CD4-positive, CD25-positive, alpha-beta regulatory T cell (primary cell): ENCODE data around the gene MAP4K5. TPM values are rescaled to one million over a fixed set of nuclear protein-coding genes. Genes with fewer than 3 reads are reported as not detected.
"Not testable (repeated sequence)": the region's sequence is repeated elsewhere in the genome, so short reads cannot be mapped to it uniquely, and the experiment has no call there.

Experiments used
- ATAC-seq, 2 donors: fragments of 150-1000 bp; cut with Tn5 transposase; one replicate each; pipeline ENCODE4 v1.10.0; 2021; ENCODE audit warnings: low read depth in 2 of 2, moderate number of reproducible peaks in 2 of 2, moderate library complexity in 1 of 2
- DNase-seq, 3 donors: peaks; one replicate each; pipeline versions ENCODE4 v3.0.0 to v3.0.0-alpha.2; 2012 to 2022; ENCODE audit warnings: mixed read lengths in 1 of 3
- H3K27ac ChIP-seq: one replicate; pipeline ENCODE4 v1.7.0; 2013; ENCODE audit warnings: mild to moderate bottlenecking, low read length; ENCODE audit not compliant: insufficient read depth, poor library complexity, severe bottlenecking
- H3K27me3 ChIP-seq: one replicate; pipeline ENCODE4 v1.7.0; 2013; ENCODE audit warnings: low read length; ENCODE audit not compliant: control insufficient read depth, insufficient read depth
- H3K36me3 ChIP-seq: one replicate; pipeline ENCODE4 v1.7.0; 2013; ENCODE audit warnings: mild to moderate bottlenecking, low read length, moderate library complexity; ENCODE audit not compliant: control insufficient read depth, insufficient read depth
- H3K4me1 ChIP-seq: 2 replicates; pipeline ENCODE4 v1.7.0; 2013; ENCODE audit warnings: mild to moderate bottlenecking, low read length; ENCODE audit not compliant: insufficient read depth, control insufficient read depth, poor library complexity, severe bottlenecking
- H3K4me3 ChIP-seq: one replicate; pipeline ENCODE4 v1.7.0; 2013; ENCODE audit warnings: low read depth, mild to moderate bottlenecking, low read length, moderate library complexity
- H3K9me3 ChIP-seq, 2 experiments: 1 replicate in 1 of 2; 2 replicates in 1 of 2; pipeline ENCODE4 v1.7.0; 2013; ENCODE audit warnings: low read length in 2 of 2, mild to moderate bottlenecking in 1 of 2, moderate library complexity in 1 of 2; ENCODE audit not compliant: control insufficient read depth in 2 of 2
- H3K27ac Mint-ChIP-seq, 3 donors: one replicate each; pipeline ENCODE4 v1.8.0; 2020 to 2022; ENCODE audit warnings: mild to moderate bottlenecking in 3 of 3, mixed read lengths in 3 of 3, moderate library complexity in 2 of 3
- H3K27me3 Mint-ChIP-seq: one replicate; pipeline ENCODE4 v1.8.0; 2022; ENCODE audit warnings: mild to moderate bottlenecking, mixed read lengths
- H3K36me3 Mint-ChIP-seq: one replicate; pipeline ENCODE4 v1.8.0; 2020; ENCODE audit warnings: mixed read lengths
- H3K4me1 Mint-ChIP-seq, 4 donors: one replicate each; pipeline ENCODE4 v1.8.0; 2020 to 2022; ENCODE audit warnings: mixed read lengths in 4 of 4, mild to moderate bottlenecking in 1 of 4
- H3K4me3 Mint-ChIP-seq, 4 donors: one replicate each; pipeline ENCODE4 v1.8.0; 2020 to 2022; ENCODE audit warnings: mild to moderate bottlenecking in 4 of 4, mixed read lengths in 4 of 4, moderate library complexity in 3 of 4
- H3K9me3 Mint-ChIP-seq, 7 donors: one replicate each; pipeline ENCODE4 v1.8.0; 2020 to 2022; ENCODE audit warnings: mixed read lengths in 7 of 7, mild to moderate bottlenecking in 3 of 7, moderate library complexity in 2 of 7
- polyA plus RNA-seq, 4 donors: library from polyadenylated mRNA; unstranded; fragments of 300-500 nt; fragmentation: Illumina TruSeq; gene quantifications; one replicate each; pipeline ENCODE4 v1.2.3, GENCODE V29; 2021
- total RNA-seq: library from RNA; stranded (reverse); gene quantifications from one replicate; pipeline ENCODE4 v1.2.3, GENCODE V29; 2022

The MAP4K5 gene
- total and polyA plus RNA-seq, 5 donors from 2014 or later = 13.2 to 45.4 (median 22.5) TPM

GRCh38 chr14:50542941-50543418, 10.6 kb upstream of the MAP4K5 start:
- peak; percentile 70 to 76 for ATAC-seq

GRCh38 chr14:50541159-50541567, 8.8 kb upstream of the MAP4K5 start:
- H3K9me3 ChIP-seq = no peaks in the 10 kb centered on the region
- Mint-ChIP-seq H3K36me3 (peaks cover 4% of the 10 kb centered on the region), H3K4me1 (peaks cover 0 to 16% (median 8%) of the 10 kb centered on the region in 4 donors), H3K9me3 (no peaks in the 10 kb centered on the region), H3K4me3 (peak overlapping the region in 1 of 4 donors; percentile 7), H3K27ac (peak overlapping the region in 1 of 3 donors; percentile 9), H3K27me3 (peaks cover 22% of the 10 kb centered on the region)
- DNase-seq (no peak), ATAC-seq (peak in 1 of 2 donors; percentile 55)
- H3K27me3 ChIP-seq = peaks cover 7% of the 10 kb centered on the region
- H3K4me1 ChIP-seq = no peaks in the 10 kb centered on the region
- H3K36me3 ChIP-seq = no peaks in the 10 kb centered on the region
- no peak overlapping the region for H3K4me3 ChIP-seq
- H3K27ac ChIP-seq = no peak overlapping the region

More at GRCh38 chr14:50542941-50543418, 10.6 kb upstream of the MAP4K5 start:
- Mint-ChIP-seq H3K9me3 (peaks cover 0 to 2% (median 0%) of the 10 kb centered on the region in 7 donors), H3K27me3 (peaks cover 22% of the 10 kb centered on the region), H3K4me1 (peaks cover 0 to 16% (median 8%) of the 10 kb centered on the region in 4 donors), H3K27ac (no peak overlapping the region), H3K36me3 (peaks cover 4% of the 10 kb centered on the region), H3K4me3 (no peak overlapping the region)
- Histone ChIP-seq H3K36me3 (no peaks in the 10 kb centered on the region), H3K27ac (no peak overlapping the region), H3K4me1 (no peaks in the 10 kb centered on the region), H3K4me3 (no peak overlapping the region), H3K27me3 (peaks cover 7% of the 10 kb centered on the region), H3K9me3 (no peaks in the 10 kb centered on the region)
- peak; percentile 9 to 74 (median 45) for DNase-seq

- Mint-ChIP-seq H3K9me3 (no peaks in the 10 kb centered on the region), H3K36me3 (no peaks in the 10 kb centered on the region), H3K27me3 (peaks cover 12% of the 10 kb centered on the region), H3K4me3 (no peak overlapping the region), H3K4me1 (peaks cover 0 to 17% (median 8%) of the 10 kb centered on the region in 4 donors), H3K27ac (no peak overlapping the region)
- no peak overlapping the region for H3K27ac ChIP-seq
- H3K9me3 ChIP-seq = no peaks in the 10 kb centered on the region
- no peak overlapping the region for H3K4me3 ChIP-seq
- DNase-seq (no peak), ATAC-seq (no peak)
- peaks cover 1% of the 10 kb centered on the region for H3K27me3 ChIP-seq
- no peaks in the 10 kb centered on the region for H3K36me3 ChIP-seq
- H3K4me1 ChIP-seq = no peaks in the 10 kb centered on the region
Observed at GRCh38 chr14:50539051-50539450, 6.7 kb upstream of the MAP4K5 start.

GRCh38 chr14:50538034-50538433, 5.7 kb upstream of the MAP4K5 start:
- not testable (repeated sequence) for H3K9me3 ChIP-seq, H3K4me3 ChIP-seq, H3K27me3 ChIP-seq, H3K36me3 Mint-ChIP-seq, H3K9me3 Mint-ChIP-seq, H3K4me3 Mint-ChIP-seq, H3K36me3 ChIP-seq, H3K4me1 ChIP-seq, ATAC-seq, H3K27ac ChIP-seq, DNase-seq, H3K27me3 Mint-ChIP-seq
- Mint-ChIP-seq H3K4me1 (peaks cover 4 to 25% (median 12%) of the 10 kb centered on the region in 4 donors), H3K27ac (peak overlapping the region in 1 of 3 donors; percentile 20)

- ATAC-seq (no peak), DNase-seq (no peak)
- Histone ChIP-seq H3K4me3 (no peak overlapping the region), H3K36me3 (no peaks in the 10 kb centered on the region), H3K27ac (no peak overlapping the region), H3K27me3 (no peaks in the 10 kb centered on the region), H3K9me3 (no peaks in the 10 kb centered on the region), H3K4me1 (peaks cover 27% of the 10 kb centered on the region)
- H3K4me1 Mint-ChIP-seq = peaks cover 13 to 35% (median 25%) of the 10 kb centered on the region in 4 donors
- H3K36me3 Mint-ChIP-seq = peaks cover 1% of the 10 kb centered on the region
- H3K9me3 Mint-ChIP-seq = no peaks in the 10 kb centered on the region
- H3K27ac Mint-ChIP-seq = no peak overlapping the region
- peak overlapping the region in 2 of 4 donors; percentile 27 to 57 for H3K4me3 Mint-ChIP-seq
- peaks cover 4% of the 10 kb centered on the region for H3K27me3 Mint-ChIP-seq
Observed at GRCh38 chr14:50534997-50535396, 2.6 kb upstream of the MAP4K5 start.

- Mint-ChIP-seq H3K27me3 (peaks cover 4% of the 10 kb centered on the region), H3K27ac (no peak overlapping the region)
- no peak for ATAC-seq
Observed at GRCh38 chr14:50534416-50534815, 2.0 kb upstream of the MAP4K5 start.

GRCh38 chr14:50533806-50534205, 1.4 kb upstream of the MAP4K5 start:
- Mint-ChIP-seq H3K27ac (peak overlapping the region in 1 of 3 donors; percentile 31), H3K9me3 (no peaks in the 10 kb centered on the region), H3K36me3 (peaks cover 10% of the 10 kb centered on the region), H3K4me1 (peaks cover 19 to 47% (median 37%) of the 10 kb centered on the region in 4 donors), H3K27me3 (peaks cover 4% of the 10 kb centered on the region), H3K4me3 (peak overlapping the region in 2 of 4 donors; percentile 7 to 97)
- Histone ChIP-seq H3K4me3 (no peak overlapping the region), H3K27me3 (no peaks in the 10 kb centered on the region), H3K4me1 (peaks cover 36% of the 10 kb centered on the region), H3K27ac (no peak overlapping the region), H3K9me3 (no peaks in the 10 kb centered on the region), H3K36me3 (no peaks in the 10 kb centered on the region)
- ATAC-seq = no peak
- DNase-seq = no peak

More at GRCh38 chr14:50534416-50534815, 2.0 kb upstream of the MAP4K5 start:
- Histone ChIP-seq H3K36me3 (no peaks in the 10 kb centered on the region), H3K27me3 (no peaks in the 10 kb centered on the region), H3K4me1 (peaks cover 31% of the 10 kb centered on the region), H3K9me3 (no peaks in the 10 kb centered on the region), H3K27ac (no peak overlapping the region), H3K4me3 (no peak overlapping the region)
- Mint-ChIP-seq H3K36me3 (peaks cover 7% of the 10 kb centered on the region), H3K9me3 (no peaks in the 10 kb centered on the region), H3K4me1 (peaks cover 16 to 41% (median 31%) of the 10 kb centered on the region in 4 donors), H3K4me3 (peak overlapping the region in 1 of 4 donors; percentile 7)
- DNase-seq = no peak

- peaks cover 10% of the 10 kb centered on the region for H3K36me3 Mint-ChIP-seq
- no peaks in the 10 kb centered on the region for H3K9me3 Mint-ChIP-seq
- H3K27ac ChIP-seq = no peak overlapping the region
- peak overlapping the region; percentile 67 to 94 (median 90) for H3K27ac Mint-ChIP-seq
- H3K4me1 Mint-ChIP-seq = peaks cover 22 to 52% (median 42%) of the 10 kb centered on the region in 4 donors
- H3K9me3 ChIP-seq = no peaks in the 10 kb centered on the region
- H3K4me3 Mint-ChIP-seq = peak overlapping the region; percentile 89 to 97 (median 92)
- no peak for DNase-seq
- H3K4me3 ChIP-seq = peak overlapping the region; percentile 46
- no peaks in the 10 kb centered on the region for H3K27me3 ChIP-seq
- ATAC-seq = no peak
- peaks cover 36% of the 10 kb centered on the region for H3K4me1 ChIP-seq
- no peaks in the 10 kb centered on the region for H3K36me3 ChIP-seq
- peaks cover 4% of the 10 kb centered on the region for H3K27me3 Mint-ChIP-seq
Observed at GRCh38 chr14:50533241-50533705, 904 bp upstream of the MAP4K5 start.
